ENCODE data around the gene SCMH1.
"Not testable (repeated sequence)": the region's sequence is repeated elsewhere in the genome, so short reads cannot be mapped to it uniquely, and the experiment has no call there.

SCMH1 gene

GRCh38 chr1:41241749-41242341, at the start of gene SCMH1:
TSS of gene SCMH1 (minus strand) at chr1:41242306. CDS start at chr1:41186133, 56,173 bp downstream.
- DNase-seq (ENCODE audit: low spot score): peak; percentile 63

GRCh38 chr1:41291195-41291594, 49.1 kb upstream of the SCMH1 start:
- DNase-seq (ENCODE audit: low spot score): no peak

GRCh38 chr1:41289196-41289595, 47.1 kb upstream of the SCMH1 start:
- DNase-seq (ENCODE audit: low spot score): no peak

GRCh38 chr1:41286992-41287391, 44.9 kb upstream of the SCMH1 start:
- DNase-seq (ENCODE audit: low spot score): no peak

GRCh38 chr1:41286486-41286885, 44.4 kb upstream of the SCMH1 start:
- no peak for DNase-seq (ENCODE audit: low spot score)

- DNase-seq (ENCODE audit: low spot score): no peak
Measured at GRCh38 chr1:41285818-41286217, 43.7 kb upstream of the SCMH1 start.

- no peak for DNase-seq (ENCODE audit: low spot score)
Measured at GRCh38 chr1:41284121-41284520, 42.0 kb upstream of the SCMH1 start.

- DNase-seq (ENCODE audit: low spot score): peak; percentile 67
Measured at GRCh38 chr1:41282679-41283317, 40.7 kb upstream of the SCMH1 start.

- no peak for DNase-seq (ENCODE audit: low spot score)
Measured at GRCh38 chr1:41281334-41281733, 39.2 kb upstream of the SCMH1 start.

- no peak for DNase-seq (ENCODE audit: low spot score)
Measured at GRCh38 chr1:41280202-41281032, 38.3 kb upstream of the SCMH1 start.

- DNase-seq (ENCODE audit: low spot score): no peak
Measured at GRCh38 chr1:41278076-41278475, 36.0 kb upstream of the SCMH1 start.

GRCh38 chr1:41277371-41277975, 35.4 kb upstream of the SCMH1 start:
- DNase-seq (ENCODE audit: low spot score): no peak

GRCh38 chr1:41275831-41276230, 33.7 kb upstream of the SCMH1 start:
- no peak for DNase-seq (ENCODE audit: low spot score)

GRCh38 chr1:41274752-41275545, 32.8 kb upstream of the SCMH1 start:
- no peak for DNase-seq (ENCODE audit: low spot score)

GRCh38 chr1:41272601-41273000, 30.5 kb upstream of the SCMH1 start:
- no peak for DNase-seq (ENCODE audit: low spot score)

- peak; percentile 80 for DNase-seq (ENCODE audit: low spot score)
Measured at GRCh38 chr1:41268154-41268770, 26.2 kb upstream of the SCMH1 start.

GRCh38 chr1:41261926-41262618, 20.0 kb upstream of the SCMH1 start:
- no peak for DNase-seq (ENCODE audit: low spot score)

- DNase-seq (ENCODE audit: low spot score): no peak
Measured at GRCh38 chr1:41260768-41261167, 18.7 kb upstream of the SCMH1 start.

- DNase-seq (ENCODE audit: low spot score): no peak
Measured at GRCh38 chr1:41259221-41259620, 17.1 kb upstream of the SCMH1 start.

GRCh38 chr1:41255978-41256377, 13.9 kb upstream of the SCMH1 start:
- DNase-seq (ENCODE audit: low spot score): no peak

- DNase-seq (ENCODE audit: low spot score): not testable (repeated sequence)
Measured at GRCh38 chr1:41251120-41251519, 9.0 kb upstream of the SCMH1 start.

Data from HuH-7 (cell line).